Measurements from ENCODE around the gene UBA52.
A peak's percentile ranks its signal among the peaks of the same experiment; 100 is the strongest.
"Not testable (repeated sequence)": the region's sequence is repeated elsewhere in the genome, so short reads cannot be mapped to it uniquely, and the experiment has no call there.

UBA52 gene

GRCh38 chr19:18593367-18594095 lies 21.9 kb downstream of the UBA52 start:
- no peak for DNase-seq (ENCODE audit: low spot score)

- peak; percentile 72 for DNase-seq (ENCODE audit: low spot score)
These were observed 22.6 kb downstream of the UBA52 start for GRCh38 chr19:18594096-18594823.

- DNase-seq (ENCODE audit: low spot score): no peak
These were observed 23.2 kb downstream of the UBA52 start for GRCh38 chr19:18594824-18595373.

GRCh38 chr19:18595475-18595874 lies 23.8 kb downstream of the UBA52 start:
- no peak for DNase-seq (ENCODE audit: low spot score)

- DNase-seq (ENCODE audit: low spot score): no peak
These were observed 25.1 kb downstream of the UBA52 start for GRCh38 chr19:18596752-18597157.

GRCh38 chr19:18597809-18598660 lies 26.4 kb downstream of the UBA52 start:
- no peak for DNase-seq (ENCODE audit: low spot score)

- DNase-seq (ENCODE audit: low spot score): no peak
These were observed 27.8 kb downstream of the UBA52 start for GRCh38 chr19:18599485-18599884.

- DNase-seq (ENCODE audit: low spot score): not testable (repeated sequence)
These were observed 29.2 kb downstream of the UBA52 start for GRCh38 chr19:18600692-18601397.

GRCh38 chr19:18601875-18602274 lies 30.2 kb downstream of the UBA52 start:
- DNase-seq (ENCODE audit: low spot score): no peak

GRCh38 chr19:18603255-18603957 lies 31.7 kb downstream of the UBA52 start:
- no peak for DNase-seq (ENCODE audit: low spot score)

- no peak for DNase-seq (ENCODE audit: low spot score)
These were observed 32.5 kb downstream of the UBA52 start for GRCh38 chr19:18603958-18604819.

- no peak for DNase-seq (ENCODE audit: low spot score)
These were observed 33.1 kb downstream of the UBA52 start for GRCh38 chr19:18604820-18605159.

GRCh38 chr19:18605196-18605545 lies 33.5 kb downstream of the UBA52 start:
- no peak for DNase-seq (ENCODE audit: low spot score)

GRCh38 chr19:18605546-18606280 lies 34.1 kb downstream of the UBA52 start:
- DNase-seq (ENCODE audit: low spot score): no peak

GRCh38 chr19:18606281-18607225 lies 34.9 kb downstream of the UBA52 start, which contains the start of gene CRLF1:
CRLF1 (minus strand) TSS chr19:18606799; CDS start chr19:18606656, 143 bp downstream.
- no peak for DNase-seq (ENCODE audit: low spot score)

- no peak for DNase-seq (ENCODE audit: low spot score)
These were observed 35.8 kb downstream of the UBA52 start for GRCh38 chr19:18607226-18608101.

- no peak for DNase-seq (ENCODE audit: low spot score)
These were observed 36.6 kb downstream of the UBA52 start for GRCh38 chr19:18608102-18608804.

Measured in CD4-positive, alpha-beta T cell treated with Interleukin-2 at 100 ng/mL for 4 hours (primary cell).